Activated CD4-positive, alpha-beta T cell treated with anti-CD3 and anti-CD28 coated beads, Interleukin-2, amount 10 ng/mL, durations not matched to agents 7 days and 5 days (primary cell): ENCODE measurements around the gene GALNT12. TPM values are rescaled to one million over a fixed set of nuclear protein-coding genes. Genes with fewer than 3 reads are reported as not detected.
A peak's percentile ranks its signal among the peaks of the same experiment; 100 is the strongest.

Experiments used
- CTCF ChIA-PET: fragments of 350-600 bp; sonication (Branson Sonifier 250); formaldehyde crosslinking; loops from one replicate; lab custom pipeline; 2021; ENCODE audit warnings: antibody characterized with exemption; lab: Charles Lee
- POLR2A ChIA-PET: fragments of 350-600 bp; sonication (Branson Sonifier 250); formaldehyde crosslinking; loops from one replicate; lab custom pipeline; 2021; ENCODE audit warnings: antibody characterized with exemption; lab: Charles Lee
- DNase-seq: peaks from one replicate; pipeline ENCODE4 v3.0.0-alpha.2; 2020
- H3K27ac Mint-ChIP-seq: one replicate; pipeline ENCODE4 v1.8.0; 2021; ENCODE audit warnings: mild to moderate bottlenecking, moderate library complexity, mixed read lengths
- H3K27me3 Mint-ChIP-seq: one replicate; pipeline ENCODE4 v1.8.0; 2021; ENCODE audit warnings: mixed read lengths
- H3K36me3 Mint-ChIP-seq: one replicate; pipeline ENCODE4 v1.8.0; 2021; ENCODE audit warnings: low read depth, mixed read lengths
- H3K4me1 Mint-ChIP-seq: one replicate; pipeline ENCODE4 v1.8.0; 2021; ENCODE audit warnings: mixed read lengths
- H3K4me3 Mint-ChIP-seq: one replicate; pipeline ENCODE4 v1.8.0; 2021; ENCODE audit warnings: mild to moderate bottlenecking, moderate library complexity, mixed read lengths
- H3K9me3 Mint-ChIP-seq: one replicate; pipeline ENCODE4 v1.8.0; 2021; ENCODE audit warnings: mixed read lengths
- total RNA-seq, 2 experiments: library from RNA; stranded (reverse); gene quantifications; one replicate each; pipeline ENCODE4 v1.2.3, GENCODE V29; 2021

The GALNT12 gene
- total RNA-seq, 2 experiments from 2014 or later = 9.7 to 10.1 TPM

- H3K9me3 Mint-ChIP-seq = no peaks in the 10 kb centered on the region
- no peak for DNase-seq
- H3K27me3 Mint-ChIP-seq = no peaks in the 10 kb centered on the region
- no peaks in the 10 kb centered on the region for H3K36me3 Mint-ChIP-seq
- H3K27ac Mint-ChIP-seq = no peak overlapping the region
- no peak overlapping the region for H3K4me3 Mint-ChIP-seq
- POLR2A ChIA-PET = no interaction called here
- H3K4me1 Mint-ChIP-seq = peaks cover 7% of the 10 kb centered on the region
- CTCF ChIA-PET = interaction anchor here (1.2 to 2.4 kb wide), 4 partner anchors 9 to 294 kb away, joined by 3 to 8 read pairs (median 6); no protein-coding TSS in a partner anchor
Measured at GRCh38 chr9:98846879-98847278, 39.4 kb downstream of the GALNT12 start.

- DNase-seq = peak; percentile 81
- no peak overlapping the region for H3K4me3 Mint-ChIP-seq
- H3K27me3 Mint-ChIP-seq = no peaks in the 10 kb centered on the region
- POLR2A ChIA-PET = no interaction called here
- CTCF ChIA-PET = interaction anchor here (0.6 to 2.4 kb wide), 7 partner anchors 9 to 292 kb away, joined by 3 to 8 read pairs (median 3); no protein-coding TSS in a partner anchor
- no peaks in the 10 kb centered on the region for H3K36me3 Mint-ChIP-seq
- no peaks in the 10 kb centered on the region for H3K9me3 Mint-ChIP-seq
- H3K27ac Mint-ChIP-seq = no peak overlapping the region
- peaks cover 9% of the 10 kb centered on the region for H3K4me1 Mint-ChIP-seq
Measured at GRCh38 chr9:98848450-98849149, 41.1 kb downstream of the GALNT12 start.

GRCh38 chr9:98849563-98849962 lies 42.1 kb downstream of the GALNT12 start:
- Mint-ChIP-seq H3K27me3 (no peaks in the 10 kb centered on the region), H3K4me1 (peaks cover 9% of the 10 kb centered on the region), H3K4me3 (no peak overlapping the region), H3K27ac (no peak overlapping the region), H3K9me3 (no peaks in the 10 kb centered on the region), H3K36me3 (no peaks in the 10 kb centered on the region)
- POLR2A ChIA-PET = no interaction called here
- DNase-seq = no peak
- CTCF ChIA-PET = interaction anchor here (1.6 kb wide), 1 partner anchor 21 kb away, joined by 5 read pairs; no protein-coding TSS in a partner anchor

GRCh38 chr9:98850851-98851729 lies 43.6 kb downstream of the GALNT12 start:
- no peak overlapping the region for H3K4me3 Mint-ChIP-seq
- H3K27ac Mint-ChIP-seq = no peak overlapping the region
- peaks cover 9% of the 10 kb centered on the region for H3K4me1 Mint-ChIP-seq
- POLR2A ChIA-PET = interaction anchor here (0.7 kb wide), 1 partner anchor 326 kb away, joined by 3 read pairs; no protein-coding TSS in a partner anchor
- H3K27me3 Mint-ChIP-seq = peaks cover 2% of the 10 kb centered on the region
- DNase-seq = no peak
- CTCF ChIA-PET = no interaction called here
- no peaks in the 10 kb centered on the region for H3K36me3 Mint-ChIP-seq
- peaks cover 5% of the 10 kb centered on the region for H3K9me3 Mint-ChIP-seq

- Mint-ChIP-seq H3K36me3 (no peaks in the 10 kb centered on the region), H3K27ac (no peak overlapping the region), H3K4me3 (no peak overlapping the region), H3K27me3 (peaks cover 2% of the 10 kb centered on the region), H3K4me1 (peaks cover 9% of the 10 kb centered on the region), H3K9me3 (peaks cover 5% of the 10 kb centered on the region)
- peak; percentile 38 for DNase-seq
- POLR2A ChIA-PET = no interaction called here
- CTCF ChIA-PET = interaction anchor here (0.6 kb wide), 1 partner anchor 10 kb away, joined by 3 read pairs; no protein-coding TSS in a partner anchor
Measured at GRCh38 chr9:98851730-98852459, 44.4 kb downstream of the GALNT12 start.

GRCh38 chr9:98852460-98852734 lies 44.9 kb downstream of the GALNT12 start:
- H3K27me3 Mint-ChIP-seq = peaks cover 3% of the 10 kb centered on the region
- peaks cover 9% of the 10 kb centered on the region for H3K4me1 Mint-ChIP-seq
- POLR2A ChIA-PET = no interaction called here
- peaks cover 5% of the 10 kb centered on the region for H3K9me3 Mint-ChIP-seq
- H3K27ac Mint-ChIP-seq = no peak overlapping the region
- CTCF ChIA-PET = interaction anchor here (0.6 kb wide), 1 partner anchor 11 kb away, joined by 3 read pairs; no protein-coding TSS in a partner anchor
- H3K36me3 Mint-ChIP-seq = no peaks in the 10 kb centered on the region
- H3K4me3 Mint-ChIP-seq = no peak overlapping the region
- DNase-seq = no peak

GRCh38 chr9:98852961-98853360 lies 45.5 kb downstream of the GALNT12 start:
- no peak overlapping the region for H3K4me3 Mint-ChIP-seq
- H3K4me1 Mint-ChIP-seq = peaks cover 9% of the 10 kb centered on the region
- no peaks in the 10 kb centered on the region for H3K36me3 Mint-ChIP-seq
- DNase-seq = no peak
- peaks cover 5% of the 10 kb centered on the region for H3K9me3 Mint-ChIP-seq
- peaks cover 4% of the 10 kb centered on the region for H3K27me3 Mint-ChIP-seq
- H3K27ac Mint-ChIP-seq = no peak overlapping the region
- POLR2A ChIA-PET = no interaction called here
- CTCF ChIA-PET = no interaction called here

- ChIA-PET POLR2A (no interaction called here), CTCF (no interaction called here)
- Mint-ChIP-seq H3K9me3 (peaks cover 5% of the 10 kb centered on the region), H3K27ac (no peak overlapping the region), H3K4me3 (no peak overlapping the region), H3K36me3 (no peaks in the 10 kb centered on the region), H3K27me3 (peaks cover 4% of the 10 kb centered on the region), H3K4me1 (peaks cover 9% of the 10 kb centered on the region)
- DNase-seq = no peak
Measured at GRCh38 chr9:98854266-98854665, 46.8 kb downstream of the GALNT12 start.

GRCh38 chr9:98855592-98855991 lies 48.1 kb downstream of the GALNT12 start:
- no peaks in the 10 kb centered on the region for H3K36me3 Mint-ChIP-seq
- H3K9me3 Mint-ChIP-seq = peaks cover 5% of the 10 kb centered on the region
- no peak for DNase-seq
- H3K27ac Mint-ChIP-seq = no peak overlapping the region
- POLR2A ChIA-PET = no interaction called here
- H3K4me3 Mint-ChIP-seq = no peak overlapping the region
- CTCF ChIA-PET = no interaction called here
- H3K27me3 Mint-ChIP-seq = peaks cover 5% of the 10 kb centered on the region
- H3K4me1 Mint-ChIP-seq = peaks cover 9% of the 10 kb centered on the region

- peaks cover under 1% of the 10 kb centered on the region for H3K4me1 Mint-ChIP-seq
- peaks cover 5% of the 10 kb centered on the region for H3K9me3 Mint-ChIP-seq
- POLR2A ChIA-PET = interaction anchor here (0.6 to 0.7 kb wide), 2 partner anchors 50 to 157 kb away, joined by 3 read pairs; no protein-coding TSS in a partner anchor
- DNase-seq = no peak
- H3K27me3 Mint-ChIP-seq = peaks cover 5% of the 10 kb centered on the region
- H3K4me3 Mint-ChIP-seq = no peak overlapping the region
- CTCF ChIA-PET = interaction anchor here (0.9 kb wide), 1 partner anchor 9 kb away, joined by 3 read pairs; no protein-coding TSS in a partner anchor
- H3K27ac Mint-ChIP-seq = no peak overlapping the region
- no peaks in the 10 kb centered on the region for H3K36me3 Mint-ChIP-seq
Measured at GRCh38 chr9:98856982-98857381, 49.5 kb downstream of the GALNT12 start.

- CTCF ChIA-PET = interaction anchor here (0.5 to 1.2 kb wide), 2 partner anchors 22 to 661 kb away, joined by 3 to 5 read pairs; no protein-coding TSS in a partner anchor
- Mint-ChIP-seq H3K9me3 (peaks cover 2% of the 10 kb centered on the region), H3K36me3 (no peaks in the 10 kb centered on the region), H3K27me3 (peaks cover 5% of the 10 kb centered on the region), H3K27ac (no peak overlapping the region), H3K4me1 (no peaks in the 10 kb centered on the region), H3K4me3 (no peak overlapping the region)
- POLR2A ChIA-PET = no interaction called here
- no peak for DNase-seq
Measured at GRCh38 chr9:98859941-98860340, 52.5 kb downstream of the GALNT12 start.

- Mint-ChIP-seq H3K36me3 (no peaks in the 10 kb centered on the region), H3K27me3 (peaks cover 8% of the 10 kb centered on the region), H3K4me1 (no peaks in the 10 kb centered on the region), H3K9me3 (no peaks in the 10 kb centered on the region), H3K4me3 (no peak overlapping the region), H3K27ac (no peak overlapping the region)
- DNase-seq = no peak
- ChIA-PET CTCF (interaction anchor here (0.7 kb wide), 1 partner anchor 409 kb away, joined by 3 read pairs; no protein-coding TSS in a partner anchor), POLR2A (no interaction called here)
Measured at GRCh38 chr9:98860871-98861293, 53.4 kb downstream of the GALNT12 start.
